ENCODE data around the gene ZNF681.

GRCh38 chr19:23699521-23699860 lies 59.2 kb downstream of the ZNF681 start:
- TF ChIP-seq POLR2A (IDR thresholded peaks at IDR 0.05; ENCODE audit: low read depth, low read length) (no peak), TAF1 (IDR thresholded peaks at IDR 0.05; ENCODE audit: borderline replicate concordance, low read depth, low read length) (no peak)
